T-helper 2 cell (primary cell): ENCODE results near the gene ARHGAP32.

Experiments
- DNase-seq, 5 experiments: peaks; one replicate each; pipeline versions ENCODE4 v3.0.0 to v3.0.0-alpha.2; 2012 to 2022

Gene ARHGAP32

GRCh38 chr11:128949791-128950454, 242.2 kb downstream of the ARHGAP32 start:
- no peak for DNase-seq

DNA sequence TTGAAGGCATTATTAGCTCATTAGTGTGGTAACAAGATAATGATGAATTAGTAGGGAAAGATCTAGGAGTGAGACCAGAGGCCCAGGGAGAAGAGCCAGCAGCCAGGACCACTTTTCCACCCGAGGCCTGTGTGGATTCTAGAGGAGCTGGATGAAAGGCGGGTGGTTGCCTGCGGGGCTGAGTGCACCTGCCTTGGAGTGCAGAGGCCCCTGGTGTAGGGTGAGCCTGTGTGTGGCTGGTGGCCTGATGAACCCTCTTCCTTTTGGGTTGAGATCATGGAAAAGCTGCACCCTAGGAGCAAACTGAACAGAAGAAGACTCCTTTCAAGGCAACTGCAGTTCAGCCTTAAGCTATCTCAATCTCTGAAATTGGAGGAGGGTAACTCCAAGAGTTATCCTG, 243.5 kb downstream of the ARHGAP32 start:
- no peak for DNase-seq

DNA sequence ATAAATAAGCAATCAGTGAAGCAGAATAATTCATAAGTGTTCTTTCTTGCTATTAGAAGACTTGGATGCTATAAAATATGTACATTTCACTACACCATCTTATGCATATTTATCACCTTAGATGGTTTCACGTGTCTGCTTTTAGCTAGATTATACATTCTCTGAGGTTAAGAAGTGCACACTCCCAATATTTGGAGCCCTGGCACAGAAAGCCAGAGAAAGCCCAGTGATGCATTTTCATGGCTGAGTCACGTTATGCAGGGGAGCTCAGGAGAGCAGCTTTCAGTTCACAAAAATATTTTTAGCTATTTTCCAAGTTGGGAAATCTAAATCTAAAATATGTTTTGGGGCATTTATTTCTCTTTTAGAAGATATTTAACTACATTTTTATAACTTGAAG, 244.4 kb downstream of the ARHGAP32 start:
- DNase-seq: no peak

DNA sequence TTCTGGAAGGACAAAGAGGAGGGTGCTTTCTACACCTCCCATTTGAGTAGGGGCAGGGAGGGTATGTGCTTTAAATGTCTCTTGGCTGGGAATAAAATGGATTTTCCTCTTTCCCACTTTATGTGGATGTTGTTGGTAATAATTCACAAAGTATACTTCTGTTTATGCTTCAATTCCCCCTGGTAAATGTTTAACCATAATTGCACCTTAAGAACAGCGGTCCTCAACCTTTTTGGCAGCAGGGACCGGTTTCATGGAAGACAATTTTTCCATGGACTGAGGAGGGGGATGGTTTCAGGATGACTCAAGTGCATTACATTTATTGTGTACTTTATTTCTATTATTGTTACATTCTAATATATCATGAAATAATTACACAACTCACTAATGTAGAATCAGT, 245.5 kb downstream of the ARHGAP32 start:
- no peak for DNase-seq

DNA sequence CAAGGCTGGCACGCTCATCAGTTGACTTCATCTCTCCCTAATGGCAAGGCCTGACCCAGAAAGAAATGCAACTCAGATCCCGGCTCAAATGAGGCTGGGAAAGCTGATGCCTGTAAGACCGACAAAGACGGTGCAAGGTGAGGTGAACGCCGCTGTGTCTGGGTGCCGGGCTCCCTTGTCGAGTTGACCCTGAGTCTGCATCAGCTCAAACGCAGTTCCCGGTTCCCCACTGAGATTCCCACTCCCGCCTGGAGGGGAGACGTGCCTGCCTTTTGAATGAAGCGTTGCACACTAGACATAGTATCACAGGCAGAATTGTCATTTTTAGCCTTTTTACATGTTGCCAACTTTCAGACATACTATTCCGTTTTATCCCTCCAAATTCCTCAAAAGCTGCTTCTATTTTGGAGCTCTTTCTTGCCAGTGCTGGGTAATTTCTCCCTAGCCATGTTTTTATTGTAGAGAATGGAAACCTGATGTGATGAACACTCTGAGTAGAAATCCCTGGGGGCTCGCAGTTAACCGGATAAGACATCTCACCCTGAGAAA, 248.6 kb downstream of the ARHGAP32 start:
- no peak for DNase-seq

DNA sequence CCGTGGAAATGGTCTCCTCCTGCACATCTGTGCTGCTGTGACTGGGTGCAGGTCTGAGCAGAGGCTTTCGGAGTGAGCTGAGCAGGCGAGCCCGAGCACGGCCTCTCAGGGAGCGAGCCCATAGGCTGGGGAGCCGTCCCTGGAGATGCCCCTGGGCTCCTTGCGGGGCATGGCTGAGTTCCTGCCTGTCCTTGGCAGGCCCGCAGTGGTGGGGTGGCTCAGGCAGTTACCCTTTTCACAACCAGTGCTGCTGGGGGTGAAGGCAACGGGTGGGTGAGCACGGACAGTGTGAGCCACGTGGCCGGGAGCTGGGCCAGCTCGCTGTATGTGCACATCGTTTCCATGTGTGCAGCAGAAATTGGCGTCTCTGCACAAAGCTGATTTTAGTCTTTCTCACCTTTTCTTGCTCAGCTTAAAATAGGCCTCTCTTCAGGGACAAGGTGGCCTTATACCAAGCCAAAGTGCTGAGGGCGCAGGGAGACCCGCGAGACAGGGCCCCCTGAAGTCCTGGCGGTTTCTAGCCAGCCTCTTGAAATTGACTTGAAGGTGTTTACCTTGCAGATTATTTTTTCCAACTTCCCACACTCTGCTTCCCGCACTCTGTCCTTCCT, 249.2 kb downstream of the ARHGAP32 start, which contains the start of gene TP53AIP1:
TP53AIP1 (minus strand) TSS at position 55 of the 611 bp plus-strand sequence. CDS start 5,053 bp downstream, outside the sequence.
- DNase-seq: no peak

- DNase-seq: no peak
Measured at GRCh38 chr11:128942272-128942612, 249.9 kb downstream of the ARHGAP32 start.

DNA sequence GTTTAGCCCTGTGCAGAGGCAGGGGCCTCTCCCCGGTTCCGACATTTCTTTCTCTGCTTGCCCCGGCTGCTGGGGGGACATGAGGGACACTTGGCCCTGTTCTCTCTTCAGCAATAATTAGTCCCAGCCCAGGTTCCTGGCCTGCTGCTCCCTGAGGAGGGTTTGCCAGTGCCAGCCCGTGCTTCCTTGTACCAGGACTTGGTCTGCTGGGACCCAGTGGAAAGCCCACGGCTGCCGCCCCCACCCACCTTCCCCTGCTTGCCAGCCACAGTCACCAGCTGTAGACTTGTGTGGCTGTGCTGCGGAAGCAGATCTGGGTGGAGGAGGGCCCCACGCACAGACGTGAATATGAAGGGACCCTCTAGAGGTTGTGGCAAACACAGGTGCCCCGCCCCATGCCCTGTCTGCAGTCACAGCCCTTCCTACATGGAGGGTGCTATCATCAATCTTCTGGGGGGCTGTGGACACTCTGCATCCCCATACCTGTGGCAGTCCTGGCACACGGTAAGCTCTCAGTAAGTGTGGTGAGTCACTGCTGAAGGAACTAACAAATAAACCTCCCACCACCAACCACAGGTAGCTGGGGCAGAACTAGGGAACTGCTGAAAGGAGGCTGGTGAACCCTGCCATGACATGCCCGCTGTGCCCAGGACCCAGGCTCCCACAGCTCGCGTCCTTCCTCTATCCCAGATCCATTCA, 250.4 kb downstream of the ARHGAP32 start:
- no peak for DNase-seq

GRCh38 chr11:128941110-128941509, 251.0 kb downstream of the ARHGAP32 start:
- DNase-seq: no peak

DNA sequence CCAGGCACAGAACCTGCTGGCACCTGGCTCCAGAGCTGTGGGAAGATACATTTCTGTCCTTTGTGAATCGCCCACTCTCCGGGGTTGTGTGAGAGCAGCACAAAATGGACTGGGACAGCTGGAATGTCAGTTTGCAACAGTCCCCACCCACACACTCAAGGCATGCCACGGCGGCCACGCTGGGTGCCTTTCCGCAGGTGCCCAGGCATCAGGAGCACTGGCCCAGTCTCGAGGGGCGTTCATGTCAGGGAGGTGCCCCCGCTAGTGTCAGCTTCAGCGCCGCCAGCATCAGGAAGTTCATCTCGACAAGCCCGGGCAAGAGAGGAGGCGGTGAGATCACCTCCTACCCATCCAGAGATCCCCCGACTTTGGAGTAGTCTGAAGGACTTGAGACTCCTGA, 251.5 kb downstream of the ARHGAP32 start:
- DNase-seq: no peak

- no peak for DNase-seq
Measured at GRCh38 chr11:128940156-128940555, 252.0 kb downstream of the ARHGAP32 start.

DNA sequence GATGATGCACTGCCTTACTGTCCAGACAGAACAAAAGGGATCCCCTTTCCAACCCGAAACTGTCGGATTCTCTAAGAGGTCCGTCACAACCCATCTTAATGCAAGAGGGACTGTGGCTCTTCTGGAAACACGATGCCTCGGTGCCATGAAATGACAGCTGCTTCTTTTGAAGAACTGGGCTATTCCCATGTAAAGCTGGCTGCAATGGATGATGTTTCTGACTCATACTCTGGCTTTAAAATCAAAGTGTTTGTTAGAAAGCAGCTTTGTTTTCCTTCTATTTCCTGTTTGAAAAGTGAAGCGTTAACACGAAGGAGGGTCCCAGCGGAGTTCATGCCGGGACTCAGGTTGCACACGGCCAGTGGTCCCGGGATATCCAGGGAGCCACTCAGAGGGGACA, 252.5 kb downstream of the ARHGAP32 start:
- no peak for DNase-seq

DNA sequence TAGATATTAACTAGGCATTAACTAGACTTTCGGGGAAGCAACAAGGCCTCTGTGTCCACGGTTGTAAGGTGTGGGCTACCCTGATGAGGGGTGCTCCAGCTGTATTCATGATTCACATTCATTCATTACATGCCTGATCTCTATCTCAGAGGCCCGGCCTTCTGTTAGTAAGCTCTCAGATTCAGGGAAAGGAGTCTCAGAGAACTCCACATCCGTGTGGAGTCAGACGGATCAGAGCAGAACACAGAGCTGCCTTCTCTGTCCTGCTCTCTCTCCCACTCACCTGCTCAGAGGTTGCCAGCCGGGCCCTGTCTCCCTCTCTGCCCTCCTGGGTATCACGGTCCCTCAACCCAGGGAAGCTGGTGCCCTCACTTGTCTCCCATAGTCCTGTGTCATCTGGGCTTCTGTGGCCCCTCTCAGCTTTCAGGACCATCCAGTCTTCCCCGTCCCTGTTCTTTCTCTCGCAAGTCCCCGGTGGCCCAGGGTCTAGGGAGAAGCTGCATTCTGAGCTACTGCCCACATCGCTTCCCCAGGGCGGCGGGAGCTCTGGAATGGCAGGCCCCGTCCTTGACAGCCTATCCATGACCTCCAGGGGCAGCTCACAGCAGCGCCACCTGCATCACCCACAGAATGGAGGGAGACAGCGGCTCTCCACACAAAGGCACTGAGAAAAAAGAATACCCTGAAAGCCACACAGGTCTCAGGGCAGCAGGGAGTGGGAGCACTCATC, 253.8 kb downstream of the ARHGAP32 start:
- DNase-seq: no peak

DNA sequence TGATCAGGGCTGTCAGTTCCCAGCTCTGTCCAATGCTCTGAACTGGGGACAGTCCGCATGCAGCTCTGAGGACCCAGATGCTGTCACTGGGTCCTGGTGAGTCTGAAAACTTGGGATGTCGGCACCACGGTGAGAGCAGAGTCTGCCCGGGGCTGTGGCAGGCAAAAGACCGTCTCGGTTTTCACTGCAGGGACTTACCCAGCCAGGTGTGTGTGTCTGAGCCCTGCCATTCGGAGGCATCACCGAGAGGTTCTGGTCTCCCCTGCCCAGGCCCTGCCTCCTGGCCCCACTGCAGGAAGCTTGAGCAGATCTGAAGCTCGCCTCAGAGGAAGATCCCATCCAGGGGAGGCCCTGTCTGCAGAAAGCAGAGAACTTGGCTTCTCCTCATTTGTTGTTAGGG, 254.6 kb downstream of the ARHGAP32 start:
- DNase-seq: no peak

GRCh38 chr11:128936606-128937251, 255.4 kb downstream of the ARHGAP32 start:
- no peak for DNase-seq

DNA sequence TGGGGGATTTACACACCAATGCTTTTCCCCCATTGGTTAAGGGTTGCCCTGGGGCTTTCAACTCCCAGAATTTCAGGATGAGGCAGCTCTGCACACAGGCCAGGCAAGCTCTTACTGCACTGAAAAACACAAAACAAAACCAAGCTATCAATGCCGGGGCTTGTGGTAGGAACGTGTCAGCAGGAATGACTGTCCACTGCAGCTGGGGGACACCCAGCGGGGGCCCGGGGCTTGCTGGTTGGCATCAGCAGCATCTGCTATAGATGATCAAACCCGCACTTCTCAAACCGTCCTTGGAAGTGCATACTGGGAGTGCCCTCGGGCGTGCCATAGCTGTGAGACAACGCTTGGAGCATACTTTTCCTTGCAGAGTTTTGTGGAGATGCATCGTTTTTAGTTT, 257.2 kb downstream of the ARHGAP32 start:
- DNase-seq: no peak

DNA sequence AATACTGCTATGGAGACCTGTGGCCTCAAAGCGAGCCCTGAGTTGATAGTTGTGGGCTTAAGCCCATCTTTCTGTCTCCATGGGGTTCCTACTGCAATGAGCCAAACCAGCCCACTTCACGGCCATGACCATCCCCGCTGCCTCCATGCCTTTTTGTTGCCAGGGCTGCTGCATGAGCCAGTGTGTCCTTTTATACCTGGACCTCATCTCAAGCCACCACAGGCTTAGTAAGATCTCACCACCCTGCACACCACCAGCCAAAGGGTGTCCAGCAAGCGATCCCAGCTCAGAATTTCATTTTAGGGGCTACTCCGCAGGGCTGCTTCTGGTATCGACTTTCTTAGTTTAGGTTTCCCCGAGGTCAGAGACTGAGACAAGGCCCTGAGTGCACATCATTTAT, 257.8 kb downstream of the ARHGAP32 start:
- no peak for DNase-seq

- DNase-seq: no peak
Measured at GRCh38 chr11:128933481-128934178, 258.5 kb downstream of the ARHGAP32 start.

DNA sequence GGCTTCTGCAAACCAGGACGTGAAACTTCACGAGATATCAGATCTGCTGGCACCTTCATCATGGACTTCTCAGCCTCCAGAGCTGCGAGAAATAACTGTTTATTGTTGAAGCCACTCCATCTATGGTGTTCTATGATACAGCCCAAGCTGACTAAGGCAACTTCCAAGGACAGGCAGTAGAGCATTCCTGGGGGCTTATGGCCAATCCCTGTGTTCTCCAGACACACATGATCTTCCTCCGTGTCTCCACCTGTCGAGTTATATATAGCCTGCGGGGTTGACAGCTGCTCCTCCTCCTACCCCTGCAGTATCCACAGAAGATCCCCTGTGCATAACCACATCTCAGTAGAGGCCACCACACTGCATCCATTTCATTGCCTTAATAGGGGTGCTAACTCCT, 260.5 kb downstream of the ARHGAP32 start:
- no peak for DNase-seq

GRCh38 chr11:128931066-128931465, 261.1 kb downstream of the ARHGAP32 start:
- no peak for DNase-seq

- no peak for DNase-seq
Measured at GRCh38 chr11:128929991-128930390, 262.1 kb downstream of the ARHGAP32 start.

DNA sequence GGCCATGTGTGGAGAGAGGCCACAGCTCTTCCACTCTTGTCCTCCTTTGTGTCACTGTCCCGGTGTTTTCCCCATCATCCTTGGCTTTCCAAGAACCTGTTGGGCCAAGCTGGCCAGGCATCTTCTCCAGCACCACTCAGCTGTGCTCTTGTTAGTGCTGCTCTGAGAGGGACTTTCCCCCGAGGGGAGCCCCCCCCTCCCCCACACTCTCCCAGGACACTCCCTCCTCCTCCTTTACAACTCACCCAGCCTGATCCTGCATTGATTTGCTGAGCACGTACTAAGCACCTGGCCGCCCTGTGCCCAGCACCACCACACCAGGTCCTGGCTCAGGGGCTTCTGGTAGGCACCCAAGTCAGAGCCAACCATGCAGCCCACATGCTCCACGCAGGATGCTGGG, 262.7 kb downstream of the ARHGAP32 start:
- DNase-seq: no peak
